Ovary (tissue), 3 donors: ENCODE measurements around the gene CENPX.

Experiments
- CTCF ChIP-seq, 3 donors: fragments of 450-650 bp in 2 of 3; fragments of 200-600 bp in 1 of 3; IDR thresholded peaks; one replicate each; pipeline versions ENCODE4 v1.5.1 to v1.8.0; 2016 to 2022; ENCODE audit warnings: antibody characterized with exemption in 3 of 3, mild to moderate bottlenecking in 1 of 3
- EP300 ChIP-seq: sonication (generic); formaldehyde crosslinking; IDR thresholded peaks from one replicate; pipeline ENCODE4 v1.6.1; 2017; ENCODE audit warnings: antibody characterized with exemption
- donor health status: DM: no; HTN: no; CAD: no.

DNA sequence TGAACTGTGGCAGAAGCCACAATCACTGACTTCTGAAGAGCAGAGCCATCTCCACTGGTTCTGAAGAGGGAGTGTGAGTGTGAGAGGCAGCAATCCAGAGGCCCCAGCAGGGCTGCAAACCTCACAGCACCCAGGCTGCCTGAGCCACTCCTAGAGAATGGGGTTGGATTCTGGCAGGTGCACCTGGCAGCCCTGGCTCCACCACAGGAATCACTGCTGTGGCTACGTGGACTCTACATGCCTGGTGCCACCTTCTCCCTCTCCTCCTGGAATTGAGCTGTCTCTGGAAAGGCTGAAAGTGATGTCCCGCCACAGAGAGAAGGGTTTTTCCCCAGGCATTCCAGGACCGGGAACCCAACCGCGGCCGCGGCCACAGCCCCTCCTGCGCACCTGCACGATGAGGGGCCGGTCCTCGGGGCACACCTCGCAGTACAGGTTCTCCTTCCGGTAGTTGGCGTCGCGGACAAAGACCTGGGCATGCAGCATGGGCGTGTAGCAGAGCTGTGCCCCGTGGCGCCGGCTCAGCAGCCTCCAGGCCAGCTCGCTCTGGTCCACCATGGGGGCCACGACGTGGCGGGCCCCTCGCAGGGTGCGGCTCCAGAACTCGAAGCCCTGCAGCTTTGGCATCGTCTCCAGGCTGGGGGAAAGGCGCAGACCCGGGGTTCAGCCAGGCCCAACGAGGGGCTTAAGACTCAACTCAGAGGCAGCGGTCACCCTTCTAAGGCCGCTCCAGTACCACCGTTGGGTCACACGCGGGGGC lies 41.9 kb upstream of the CENPX start:
- TF ChIP-seq CTCF (IDR thresholded peaks at IDR 0.05) (no peak), EP300 (no peak)
